ENCODE measurements around the gene STK4.

- no peak for TF ChIP-seq POLR2A (IDR thresholded peaks at IDR 0.05)
- TF ChIP-seq CTCF (IDR thresholded peaks at IDR 0.05): no peak
Observed at GRCh38 chr20:45121388-45121787, 155.1 kb downstream of the STK4 start.

All from testis (tissue), 2 donors.